OCI-LY7 (cell line): ENCODE results near the gene SMC5.

ENCODE experiments used
- CTCF ChIP-seq: fragments of 200-600 bp; sonication (generic); conservative IDR thresholded peaks from 2 replicates; pipeline ENCODE4 v1.5.1; 2014; ENCODE audit warnings: mild to moderate bottlenecking, antibody characterized with exemption, low read length, moderate library complexity, mixed read lengths
- EZH2phosphoT487 ChIP-seq: fragments of 200-600 bp; sonication (generic); IDR thresholded peaks from 2 replicates; pipeline ENCODE4 v1.6.1; 2018; ENCODE audit warnings: low read depth, borderline replicate concordance, mild to moderate bottlenecking, mixed run types, antibody characterized with exemption, low read length, moderate library complexity, mixed read lengths

- TF ChIP-seq EZH2phosphoT487: no peak
- no peak for TF ChIP-seq CTCF
Observed at GRCh38 chr9:70220216-70220615, 38.6 kb upstream of the SMC5 start.
